ENCODE measurements around the gene SDK1. TPM values are rescaled to one million over a fixed set of nuclear protein-coding genes. Genes with fewer than 3 reads are reported as not detected.

The SDK1 gene
- total RNA-seq, 4 donors from 2014 or later: 2.5 to 12.9 (median 6.1) TPM

DNA sequence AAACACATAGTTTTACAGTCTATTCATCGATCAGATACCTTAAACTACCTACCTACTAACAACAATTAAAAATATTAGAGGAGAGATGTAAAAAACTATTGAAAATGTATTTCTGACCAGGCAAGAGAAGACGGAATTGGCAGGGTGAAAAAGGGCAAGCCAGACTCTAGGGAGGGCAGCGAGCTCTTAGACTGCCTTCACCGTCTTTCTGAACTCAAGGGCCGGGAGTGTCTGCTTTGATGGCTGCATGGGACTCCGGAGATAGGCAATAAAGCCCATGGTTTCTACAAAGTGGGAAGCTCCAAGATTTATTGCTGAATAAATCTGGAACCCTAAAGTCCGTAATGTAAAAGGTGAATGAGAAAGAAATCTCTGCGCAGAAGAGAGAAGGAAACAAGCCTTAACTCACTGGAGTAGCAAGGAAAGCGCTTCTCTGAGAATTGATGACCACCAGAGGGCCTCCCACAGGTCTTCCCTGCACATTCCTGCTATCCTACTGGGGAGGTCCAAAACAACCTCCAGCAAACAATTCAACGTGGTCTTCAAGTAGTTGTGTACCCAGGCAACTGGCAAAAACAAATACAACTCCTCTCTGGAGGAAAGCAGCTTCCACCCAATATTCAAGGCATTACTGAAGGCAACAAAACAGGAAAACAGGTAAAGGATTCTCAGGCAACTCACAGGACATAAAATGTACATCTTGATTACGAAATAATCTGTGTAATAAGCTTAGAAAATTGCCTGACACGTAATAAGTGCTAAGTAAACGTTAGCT lies 181.3 kb downstream of the SDK1 start:
- Histone ChIP-seq H3K4me3 (no peak overlapping the region), H3K27ac (no peak overlapping the region), H3K36me3 (no peaks in the 10 kb centered on the region), H3K9me3 (no peaks in the 10 kb centered on the region), H3K27me3 (peaks cover 2% of the 10 kb centered on the region), H3K4me1 (no peaks in the 10 kb centered on the region)
- TF ChIP-seq POLR2AphosphoS5 (IDR thresholded peaks at IDR 0.05) (no peak), EP300 (IDR thresholded peaks at IDR 0.05) (no peak), POLR2A (IDR thresholded peaks at IDR 0.05) (no peak)
- TF ChIP-seq, protein P1, sequence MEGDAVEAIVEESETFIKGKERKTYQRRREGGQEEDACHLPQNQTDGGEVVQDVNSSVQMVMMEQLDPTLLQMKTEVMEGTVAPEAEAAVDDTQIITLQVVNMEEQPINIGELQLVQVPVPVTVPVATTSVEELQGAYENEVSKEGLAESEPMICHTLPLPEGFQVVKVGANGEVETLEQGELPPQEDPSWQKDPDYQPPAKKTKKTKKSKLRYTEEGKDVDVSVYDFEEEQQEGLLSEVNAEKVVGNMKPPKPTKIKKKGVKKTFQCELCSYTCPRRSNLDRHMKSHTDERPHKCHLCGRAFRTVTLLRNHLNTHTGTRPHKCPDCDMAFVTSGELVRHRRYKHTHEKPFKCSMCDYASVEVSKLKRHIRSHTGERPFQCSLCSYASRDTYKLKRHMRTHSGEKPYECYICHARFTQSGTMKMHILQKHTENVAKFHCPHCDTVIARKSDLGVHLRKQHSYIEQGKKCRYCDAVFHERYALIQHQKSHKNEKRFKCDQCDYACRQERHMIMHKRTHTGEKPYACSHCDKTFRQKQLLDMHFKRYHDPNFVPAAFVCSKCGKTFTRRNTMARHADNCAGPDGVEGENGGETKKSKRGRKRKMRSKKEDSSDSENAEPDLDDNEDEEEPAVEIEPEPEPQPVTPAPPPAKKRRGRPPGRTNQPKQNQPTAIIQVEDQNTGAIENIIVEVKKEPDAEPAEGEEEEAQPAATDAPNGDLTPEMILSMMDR (IDR thresholded peaks at IDR 0.05): no peak
- no peak for DNase-seq (ENCODE audit: low spot score in 2 of 2)
- WGBS: 68% methylated on average over 13 of the region's 13 CpGs

DNA sequence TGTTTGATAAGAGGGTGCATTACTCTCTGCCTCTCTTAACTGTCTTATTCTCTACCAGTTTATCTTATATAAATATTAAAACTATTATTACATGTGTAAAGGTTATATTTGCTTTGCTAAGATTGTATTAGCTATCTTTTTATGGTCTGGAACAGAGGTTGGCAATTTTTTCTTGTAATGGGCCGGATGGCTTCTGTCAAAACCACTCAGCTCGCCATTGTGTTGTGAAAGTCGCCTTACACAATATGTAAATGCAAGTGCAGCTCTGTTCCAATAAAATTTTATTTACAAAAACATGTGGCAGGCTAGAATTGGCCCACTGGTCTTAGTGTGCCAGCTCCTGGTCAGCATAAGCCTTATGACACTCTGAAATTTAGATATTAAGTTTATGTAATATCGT lies 185.8 kb downstream of the SDK1 start:
- no peaks in the 10 kb centered on the region for H3K4me1 ChIP-seq
- H3K4me3 ChIP-seq: no peak overlapping the region
- peaks cover 5% of the 10 kb centered on the region for H3K27me3 ChIP-seq
- 97% methylated on average over 4 of the region's 4 CpGs for WGBS
- DNase-seq (ENCODE audit: low spot score in 2 of 2): no peak
- no peak overlapping the region for H3K27ac ChIP-seq
- H3K9me3 ChIP-seq: no peaks in the 10 kb centered on the region
- TF ChIP-seq EP300 (IDR thresholded peaks at IDR 0.05) (no peak), POLR2AphosphoS5 (IDR thresholded peaks at IDR 0.05) (no peak), POLR2A (IDR thresholded peaks at IDR 0.05) (no peak)
- TF ChIP-seq, protein P1 (IDR thresholded peaks at IDR 0.05): no peak
- no peaks in the 10 kb centered on the region for H3K36me3 ChIP-seq

DNA sequence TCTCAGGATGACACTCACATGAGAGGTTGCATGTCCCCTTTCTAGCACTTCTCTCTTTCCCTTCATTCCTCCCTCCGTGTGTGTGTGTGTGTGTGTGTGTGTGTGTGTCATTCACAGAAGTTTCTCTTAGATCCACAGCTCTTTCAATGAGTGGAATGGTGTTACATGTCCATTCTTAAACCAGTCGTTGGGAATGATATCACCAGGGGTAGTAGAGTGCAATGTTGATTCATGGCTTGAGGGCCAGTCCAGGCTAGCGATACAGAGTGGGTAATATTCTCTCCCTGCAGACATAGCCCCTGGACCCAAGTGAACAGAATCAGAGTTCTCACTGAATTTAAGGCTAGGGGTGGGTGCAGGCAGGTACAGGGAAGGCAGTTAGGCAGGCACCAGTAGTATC lies 187.8 kb downstream of the SDK1 start:
- WGBS: 70% methylated on average over 3 of the region's 3 CpGs
- TF ChIP-seq, protein P1 (IDR thresholded peaks at IDR 0.05): no peak
- no peak for TF ChIP-seq EP300 (IDR thresholded peaks at IDR 0.05)
- TF ChIP-seq POLR2A (IDR thresholded peaks at IDR 0.05): no peak
- no peak for TF ChIP-seq POLR2AphosphoS5 (IDR thresholded peaks at IDR 0.05)
- Histone ChIP-seq H3K4me3 (no peak overlapping the region), H3K27ac (no peak overlapping the region), H3K36me3 (no peaks in the 10 kb centered on the region), H3K4me1 (no peaks in the 10 kb centered on the region), H3K27me3 (peaks cover 2% of the 10 kb centered on the region), H3K9me3 (no peaks in the 10 kb centered on the region)
- no peak for DNase-seq (ENCODE audit: low spot score in 2 of 2)

DNA sequence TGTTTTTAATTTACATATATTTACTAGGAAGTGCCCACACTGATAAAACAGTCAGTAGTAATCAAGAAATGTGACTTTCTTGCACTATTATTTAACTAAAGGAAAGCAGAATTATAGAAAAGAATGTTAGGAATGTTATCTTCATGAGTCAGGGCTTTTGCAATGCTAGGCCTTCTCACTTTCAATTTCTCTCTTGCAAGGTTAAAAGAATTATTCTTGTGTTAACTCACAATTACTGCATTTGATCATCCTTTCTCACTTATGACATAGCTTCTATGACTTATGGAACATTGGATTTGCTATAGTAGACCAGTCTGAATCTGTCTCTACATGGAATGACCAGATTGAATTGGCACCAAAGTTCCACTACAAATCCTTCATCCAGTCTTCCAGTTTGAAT lies 192.4 kb downstream of the SDK1 start:
- H3K27me3 ChIP-seq: peaks cover 2% of the 10 kb centered on the region
- H3K36me3 ChIP-seq: no peaks in the 10 kb centered on the region
- DNase-seq (ENCODE audit: low spot score in 2 of 2): no peak
- no peaks in the 10 kb centered on the region for H3K9me3 ChIP-seq
- no peak overlapping the region for H3K4me3 ChIP-seq
- H3K27ac ChIP-seq: no peak overlapping the region
- no peaks in the 10 kb centered on the region for H3K4me1 ChIP-seq
- no peak for TF ChIP-seq EP300 (IDR thresholded peaks at IDR 0.05)
- TF ChIP-seq, protein P1 (IDR thresholded peaks at IDR 0.05): no peak
- no peak for TF ChIP-seq POLR2AphosphoS5 (IDR thresholded peaks at IDR 0.05)
- TF ChIP-seq POLR2A (IDR thresholded peaks at IDR 0.05): no peak

DNA sequence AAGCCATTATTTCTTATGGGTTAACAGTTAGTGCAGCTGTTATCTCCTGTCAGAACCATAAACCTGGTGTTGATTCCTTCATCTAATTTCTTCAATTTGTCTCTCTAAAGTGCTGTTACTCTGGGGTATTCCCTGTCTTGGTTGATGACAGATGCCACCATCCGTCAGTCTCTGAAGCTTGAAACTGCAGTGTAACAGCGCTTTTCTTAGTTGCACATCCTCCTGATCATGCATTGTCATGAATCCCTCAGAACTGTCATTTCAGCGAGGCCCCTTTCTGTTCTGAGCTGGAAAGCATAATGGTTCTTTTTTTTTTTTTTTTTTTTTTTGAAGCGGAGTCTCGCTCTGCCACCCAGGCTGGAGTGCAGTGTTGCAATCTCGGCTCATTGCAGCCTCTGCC lies 193.9 kb downstream of the SDK1 start:
- Histone ChIP-seq H3K4me3 (no peak overlapping the region), H3K9me3 (peaks cover 3% of the 10 kb centered on the region), H3K4me1 (no peaks in the 10 kb centered on the region), H3K27me3 (peaks cover 2% of the 10 kb centered on the region), H3K36me3 (no peaks in the 10 kb centered on the region), H3K27ac (no peak overlapping the region)
- DNase-seq (ENCODE audit: low spot score in 2 of 2): no peak
- 93% methylated on average over 6 of the region's 6 CpGs for WGBS
- TF ChIP-seq, protein P1 (IDR thresholded peaks at IDR 0.05): no peak
- no peak for TF ChIP-seq EP300 (IDR thresholded peaks at IDR 0.05)
- no peak for TF ChIP-seq POLR2A (IDR thresholded peaks at IDR 0.05)
- TF ChIP-seq POLR2AphosphoS5 (IDR thresholded peaks at IDR 0.05): no peak
